HS-5 (cell line): ENCODE results near the gene HDDC3.

ENCODE experiments used
- DNase-seq: peaks from one replicate; pipeline ENCODE4 v3.0.0-alpha.2; 2012; ENCODE audit warnings: low read depth

HDDC3 gene

DNA sequence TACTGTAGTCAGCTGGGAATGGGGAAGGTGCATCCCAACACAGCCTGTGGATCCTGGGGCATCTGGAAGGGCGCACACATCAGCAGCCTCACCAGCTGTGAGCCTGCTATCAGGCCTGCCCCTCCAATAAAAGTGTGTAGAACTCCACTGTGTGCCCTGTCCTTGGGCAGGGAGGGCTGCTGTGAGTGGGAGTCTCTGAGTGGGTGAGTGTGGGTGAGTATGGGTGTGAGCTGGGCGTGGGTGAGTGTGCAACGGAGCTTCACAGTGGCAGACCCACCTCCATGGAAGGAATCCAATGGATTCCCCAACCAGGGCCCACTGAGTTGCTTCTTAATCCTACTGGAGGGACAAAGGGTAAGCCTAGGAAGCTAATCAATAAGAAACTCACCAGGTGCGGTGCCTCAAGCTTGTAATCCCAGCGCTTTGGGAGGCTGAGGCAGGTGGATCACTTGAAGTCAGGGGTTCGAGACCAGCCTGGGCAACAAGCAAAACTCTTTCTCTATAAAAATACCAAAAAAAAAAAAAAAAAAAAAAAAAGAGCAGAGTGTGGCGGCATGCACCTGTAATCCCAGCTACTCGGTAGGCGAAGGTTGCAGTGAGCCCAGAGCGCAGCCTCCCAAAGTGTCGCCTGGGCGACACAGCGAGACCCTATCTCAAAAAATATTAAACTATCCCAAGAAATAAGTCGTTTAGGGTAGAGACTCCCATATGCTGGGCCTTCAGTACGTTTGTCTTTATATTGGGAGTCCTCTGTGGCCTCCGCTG is 21.8 kb upstream of the HDDC3 start:
- no peak for DNase-seq

GRCh38 chr15:90952901-90953677 is 20.7 kb upstream of the HDDC3 start:
- DNase-seq = no peak

DNA sequence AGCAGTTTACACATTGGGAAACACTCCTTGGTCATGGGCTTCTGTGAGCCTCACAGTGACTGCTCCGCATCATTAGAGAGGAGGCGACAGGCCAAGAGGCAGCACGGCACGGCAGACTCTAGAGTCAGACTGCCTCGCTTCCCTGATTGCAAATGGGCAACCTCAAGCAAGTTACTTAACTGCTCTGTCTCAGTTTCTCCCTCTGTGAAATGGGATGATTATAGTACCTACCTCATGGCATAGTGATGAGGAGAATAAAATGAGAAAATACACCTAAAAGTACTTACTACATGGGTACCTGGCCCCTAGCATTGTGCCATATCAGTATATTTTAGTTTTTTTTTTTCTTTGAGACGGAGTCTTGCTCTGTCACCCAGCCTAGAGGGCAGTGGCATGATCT is 18.3 kb upstream of the HDDC3 start:
- DNase-seq = no peak

DNA sequence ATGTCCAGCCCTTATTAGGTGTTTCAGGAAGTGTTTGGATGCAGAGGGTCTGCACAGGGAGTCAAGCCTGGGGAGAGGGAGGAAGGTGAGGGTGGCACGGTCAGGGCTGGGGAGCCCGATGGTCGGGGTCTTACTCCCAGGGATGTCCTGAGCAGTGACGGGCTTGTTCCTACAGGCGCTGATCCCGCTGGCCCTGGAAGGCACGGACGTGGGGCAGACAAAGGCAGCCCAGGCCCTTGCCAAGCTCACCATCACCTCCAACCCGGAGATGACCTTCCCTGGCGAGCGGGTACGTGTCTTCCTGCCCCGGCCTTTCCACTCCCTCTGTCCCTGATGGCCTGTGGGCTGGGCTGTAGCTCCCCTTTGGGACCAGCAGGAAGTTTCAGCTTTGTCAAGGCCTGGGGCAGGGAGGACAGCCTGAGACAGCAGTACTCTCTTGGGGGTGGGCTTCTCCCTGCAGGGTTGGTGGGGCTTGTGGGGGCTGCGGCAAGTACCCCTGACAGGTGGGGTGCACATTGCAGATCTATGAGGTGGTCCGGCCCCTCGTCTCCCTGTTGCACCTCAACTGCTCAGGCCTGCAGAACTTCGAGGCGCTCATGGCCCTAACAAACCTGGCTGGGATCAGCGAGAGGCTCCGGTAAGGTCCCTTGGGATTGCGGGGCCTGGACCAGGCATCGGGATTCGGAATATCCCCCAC is 17.8 kb upstream of the HDDC3 start:
- DNase-seq = no peak

- DNase-seq = no peak
These were observed 16.2 kb upstream of the HDDC3 start for GRCh38 chr15:90948506-90948905.

DNA sequence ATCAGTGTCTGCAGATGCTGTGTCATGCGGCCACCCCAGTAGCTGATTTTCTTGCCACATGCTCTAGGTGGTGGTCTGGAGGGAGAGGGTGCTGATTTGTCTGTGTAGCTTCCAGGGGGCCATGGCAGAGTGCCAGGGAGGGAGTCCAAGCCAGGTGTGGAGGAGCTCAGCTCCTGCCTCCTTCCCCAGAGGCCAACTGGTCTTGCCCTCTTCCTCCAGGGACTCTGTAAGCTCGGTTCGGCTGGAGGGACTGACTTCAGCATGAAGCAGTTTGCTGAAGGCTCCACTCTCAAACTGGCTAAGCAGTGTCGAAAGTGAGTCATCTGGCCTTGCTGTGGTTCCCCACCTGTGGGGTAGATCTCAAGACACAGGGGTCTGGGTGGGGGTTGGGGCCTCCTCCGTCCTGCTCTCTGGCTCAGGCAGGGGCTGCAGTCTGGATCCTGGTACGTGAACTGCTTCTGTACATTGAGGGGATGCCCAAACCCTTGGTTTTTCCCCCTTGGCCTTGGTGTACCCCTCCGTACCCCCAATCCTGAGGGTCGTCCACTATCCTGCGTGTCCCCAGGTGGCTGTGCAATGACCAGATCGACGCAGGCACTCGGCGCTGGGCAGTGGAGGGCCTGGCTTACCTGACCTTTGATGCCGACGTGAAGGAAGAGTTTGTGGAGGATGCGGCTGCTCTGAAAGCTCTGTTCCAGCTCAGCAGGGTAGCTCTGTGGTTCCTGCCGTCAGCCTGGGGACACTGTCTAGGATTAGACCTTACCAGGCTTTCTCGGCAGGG is 15.4 kb upstream of the HDDC3 start:
- DNase-seq = no peak

- DNase-seq = no peak
These were observed 14.7 kb upstream of the HDDC3 start for GRCh38 chr15:90946941-90947576.

DNA sequence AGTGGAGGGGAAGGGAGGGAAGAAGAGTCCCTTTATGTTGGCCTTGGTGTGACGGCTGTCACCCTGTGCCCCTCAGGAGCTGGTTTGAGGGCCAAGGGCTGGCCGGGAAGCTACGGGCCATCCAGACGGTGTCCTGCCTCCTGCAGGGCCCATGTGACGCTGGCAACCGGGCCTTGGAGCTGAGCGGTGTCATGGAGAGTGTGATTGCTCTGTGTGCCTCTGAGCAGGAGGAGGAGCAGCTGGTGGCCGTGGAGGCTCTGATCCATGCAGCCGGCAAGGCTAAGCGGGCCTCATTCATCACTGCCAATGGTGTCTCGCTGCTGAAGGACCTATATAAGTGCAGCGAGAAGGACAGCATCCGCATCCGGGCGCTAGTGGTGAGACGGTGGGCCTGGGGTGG is 14.2 kb upstream of the HDDC3 start:
- DNase-seq = no peak

DNA sequence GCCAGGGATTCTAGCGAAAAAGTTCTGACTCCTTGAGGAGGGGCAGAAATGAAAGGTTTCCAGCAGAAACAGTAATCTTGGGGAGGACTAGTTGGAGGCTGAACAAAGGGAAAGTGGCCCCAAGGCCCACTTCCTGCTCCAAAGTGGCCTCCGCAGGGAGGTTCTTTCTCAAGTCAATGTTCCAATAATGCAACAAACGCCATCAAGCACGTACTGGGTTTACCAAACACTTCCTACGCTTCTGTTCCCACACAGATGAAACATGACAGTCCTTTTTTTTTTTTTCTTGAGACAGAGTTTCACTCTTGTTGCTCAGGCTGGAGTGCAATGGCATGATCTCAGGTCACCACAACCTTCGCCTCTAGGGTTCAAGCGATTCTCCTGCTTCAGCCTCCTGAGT is 12.7 kb upstream of the HDDC3 start:
- DNase-seq = no peak

GRCh38 chr15:90942354-90943120 is 10.2 kb upstream of the HDDC3 start:
- no peak for DNase-seq

DNA sequence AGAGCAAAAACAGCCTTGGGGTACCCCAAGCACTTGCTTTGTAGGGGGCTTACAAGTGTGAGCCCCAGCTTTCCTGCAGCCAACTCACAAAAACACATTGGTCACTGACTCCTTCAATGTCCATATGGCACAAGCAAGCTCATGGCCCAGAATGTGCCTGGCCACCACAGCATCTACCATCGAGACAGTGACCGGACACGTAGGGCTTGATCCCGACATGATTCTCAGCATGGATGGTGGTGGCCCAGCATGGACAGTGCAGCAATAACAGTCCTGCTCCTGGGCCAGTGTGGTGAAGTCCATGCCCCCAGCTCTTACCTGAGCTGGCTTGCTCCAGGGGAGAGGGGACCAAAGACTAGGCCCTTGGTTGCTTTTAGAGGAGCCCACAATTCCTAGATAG is 8.7 kb upstream of the HDDC3 start:
- no peak for DNase-seq

- DNase-seq = no peak
These were observed 7.4 kb upstream of the HDDC3 start for GRCh38 chr15:90939756-90940155.

GRCh38 chr15:90938261-90938660 is 5.9 kb upstream of the HDDC3 start:
- DNase-seq = no peak

DNA sequence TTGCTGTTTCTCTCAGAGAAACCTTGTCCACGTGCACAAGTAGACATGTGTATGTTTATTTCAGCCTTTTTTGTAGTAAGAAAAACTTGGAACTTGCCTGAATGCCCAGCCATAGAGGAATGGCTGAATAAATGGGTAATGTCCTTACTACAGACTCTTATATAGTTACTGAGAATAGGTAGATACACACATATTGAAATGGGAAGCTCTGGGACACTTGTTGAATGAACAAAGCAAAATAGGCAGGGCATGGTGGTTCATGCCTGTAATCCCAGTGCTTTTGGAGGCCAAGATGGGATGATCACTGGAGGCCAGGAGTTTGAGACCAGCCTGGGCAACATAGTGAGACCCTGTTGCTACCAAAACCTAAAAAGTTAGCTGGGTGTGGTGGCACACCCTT is 4.5 kb upstream of the HDDC3 start:
- DNase-seq = no peak

GRCh38 chr15:90934949-90935751 is 2.8 kb upstream of the HDDC3 start, which contains the start of gene UNC45A:
TSS of gene UNC45A (plus strand) at chr15:90935285. CDS start at chr15:90935325, 40 bp downstream.
- DNase-seq = peak; percentile 53

GRCh38 chr15:90934256-90934948 is 2.1 kb upstream of the HDDC3 start:
- DNase-seq = peak; percentile 36

DNA sequence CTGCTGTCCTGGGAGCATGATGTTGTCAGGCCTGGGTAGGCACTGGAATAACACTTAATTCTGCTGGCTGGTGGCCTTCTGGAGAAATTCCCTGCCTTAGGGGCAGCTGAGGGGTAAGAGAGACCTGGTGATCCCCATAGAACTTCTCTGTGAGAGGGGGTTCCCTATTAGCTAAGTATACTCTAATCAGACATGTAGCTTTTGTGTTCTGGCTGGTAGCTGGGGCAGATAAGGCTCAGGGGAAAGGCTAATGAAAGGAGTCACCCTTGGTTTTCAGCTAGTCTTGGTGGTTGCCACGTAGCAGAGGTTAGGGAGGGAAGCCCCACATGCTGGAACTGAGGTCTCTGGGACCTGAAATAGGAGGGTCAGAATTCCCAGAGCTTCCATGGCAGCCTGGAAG is 952 bp upstream of the HDDC3 start:
- no peak for DNase-seq

GRCh38 chr15:90932660-90932991 is 277 bp upstream of the HDDC3 start:
- no peak for DNase-seq

GRCh38 chr15:90931575-90931827 is 848 bp downstream of the HDDC3 start:
- no peak for DNase-seq
